Nephron progenitor cell (in vitro differentiated cells): Measurements from ENCODE around the gene ITM2B.
"Not testable (repeated sequence)": the region's sequence is repeated elsewhere in the genome, so short reads cannot be mapped to it uniquely, and the experiment has no call there.

Source experiments
- DNase-seq: peaks from one replicate; pipeline ENCODE4 v3.0.0; 2021
- H3K27ac Mint-ChIP-seq: 2 replicates; pipeline ENCODE4 v1.8.0; 2021; ENCODE audit warnings: mild to moderate bottlenecking, moderate library complexity, mixed read lengths
- H3K27me3 Mint-ChIP-seq: 2 replicates; pipeline ENCODE4 v1.8.0; 2021; ENCODE audit warnings: mild to moderate bottlenecking, low read depth, mixed read lengths; ENCODE audit not compliant: poor library complexity
- H3K36me3 Mint-ChIP-seq: 2 replicates; pipeline ENCODE4 v1.8.0; 2021; ENCODE audit warnings: low read depth, mixed read lengths
- H3K4me1 Mint-ChIP-seq: 2 replicates; pipeline ENCODE4 v1.8.0; 2021; ENCODE audit warnings: mixed read lengths
- H3K4me3 Mint-ChIP-seq: 2 replicates; pipeline ENCODE4 v1.8.0; 2021; ENCODE audit warnings: mild to moderate bottlenecking, moderate library complexity, mixed read lengths
- H3K9me3 Mint-ChIP-seq: 2 replicates; pipeline ENCODE4 v1.8.0; 2021; ENCODE audit warnings: mild to moderate bottlenecking, moderate library complexity, mixed read lengths
- TF ChIP-seq, protein P1 (sequence below): fragments of 200-600 bp; sonication (generic); IDR thresholded peaks from 2 replicates; pipeline ENCODE4 v1.5.0; 2021; ENCODE audit warnings: antibody characterized with exemption

The ITM2B gene

GRCh38 chr13:48210178-48210577 is 22.8 kb upstream of the ITM2B start:
- Mint-ChIP-seq H3K9me3 (peaks cover 24% of the 10 kb centered on the region), H3K27me3 (peaks cover 10% of the 10 kb centered on the region), H3K4me3 (no peak overlapping the region), H3K4me1 (no peaks in the 10 kb centered on the region), H3K27ac (no peak overlapping the region), H3K36me3 (no peaks in the 10 kb centered on the region)
- no peak for DNase-seq
- TF ChIP-seq, protein P1, sequence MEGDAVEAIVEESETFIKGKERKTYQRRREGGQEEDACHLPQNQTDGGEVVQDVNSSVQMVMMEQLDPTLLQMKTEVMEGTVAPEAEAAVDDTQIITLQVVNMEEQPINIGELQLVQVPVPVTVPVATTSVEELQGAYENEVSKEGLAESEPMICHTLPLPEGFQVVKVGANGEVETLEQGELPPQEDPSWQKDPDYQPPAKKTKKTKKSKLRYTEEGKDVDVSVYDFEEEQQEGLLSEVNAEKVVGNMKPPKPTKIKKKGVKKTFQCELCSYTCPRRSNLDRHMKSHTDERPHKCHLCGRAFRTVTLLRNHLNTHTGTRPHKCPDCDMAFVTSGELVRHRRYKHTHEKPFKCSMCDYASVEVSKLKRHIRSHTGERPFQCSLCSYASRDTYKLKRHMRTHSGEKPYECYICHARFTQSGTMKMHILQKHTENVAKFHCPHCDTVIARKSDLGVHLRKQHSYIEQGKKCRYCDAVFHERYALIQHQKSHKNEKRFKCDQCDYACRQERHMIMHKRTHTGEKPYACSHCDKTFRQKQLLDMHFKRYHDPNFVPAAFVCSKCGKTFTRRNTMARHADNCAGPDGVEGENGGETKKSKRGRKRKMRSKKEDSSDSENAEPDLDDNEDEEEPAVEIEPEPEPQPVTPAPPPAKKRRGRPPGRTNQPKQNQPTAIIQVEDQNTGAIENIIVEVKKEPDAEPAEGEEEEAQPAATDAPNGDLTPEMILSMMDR: no peak

DNA sequence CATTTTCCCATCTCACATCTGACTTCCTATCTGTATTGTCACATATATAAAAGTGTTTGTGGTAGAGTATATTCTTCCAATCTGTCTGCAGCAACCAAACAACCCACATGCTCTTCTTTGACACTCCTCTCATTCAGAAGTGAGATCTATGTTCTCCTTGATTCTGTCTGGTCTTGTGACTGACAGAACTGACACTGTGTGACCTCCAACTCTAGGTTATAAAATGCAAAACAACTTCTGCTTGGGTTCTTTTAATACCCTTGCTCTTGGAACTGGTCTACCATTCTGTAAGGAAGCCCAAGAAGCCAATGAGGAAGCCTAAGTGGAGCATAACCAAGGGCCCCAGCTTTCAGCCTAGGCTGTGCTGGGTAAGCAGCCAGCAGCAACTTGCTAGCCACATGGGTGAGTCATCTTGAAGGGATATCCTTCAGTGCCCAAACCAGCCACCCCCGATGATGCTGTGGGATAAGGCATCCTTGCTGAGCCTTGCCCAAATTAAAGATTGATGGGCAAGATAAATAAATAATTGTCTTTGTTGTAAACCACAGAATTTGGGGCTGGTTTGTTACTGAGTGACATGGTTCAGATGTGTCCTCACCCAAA is 18.4 kb upstream of the ITM2B start:
- Mint-ChIP-seq H3K9me3 (peaks cover 11% of the 10 kb centered on the region), H3K4me3 (no peak overlapping the region), H3K36me3 (no peaks in the 10 kb centered on the region), H3K27ac (no peak overlapping the region), H3K4me1 (no peaks in the 10 kb centered on the region), H3K27me3 (peaks cover 7% of the 10 kb centered on the region)
- no peak for DNase-seq
- TF ChIP-seq, protein P1: no peak

- H3K4me3 Mint-ChIP-seq, H3K27ac Mint-ChIP-seq, H3K36me3 Mint-ChIP-seq, H3K4me1 Mint-ChIP-seq, DNase-seq, H3K27me3 Mint-ChIP-seq: not testable (repeated sequence)
- H3K9me3 Mint-ChIP-seq: peaks cover 11% of the 10 kb centered on the region
These were observed 17.3 kb upstream of the ITM2B start for GRCh38 chr13:48215511-48216203.

GRCh38 chr13:48216204-48216711 is 16.7 kb upstream of the ITM2B start:
- no peak overlapping the region for H3K4me3 Mint-ChIP-seq
- TF ChIP-seq, protein P1: no peak
- no peaks in the 10 kb centered on the region for H3K36me3 Mint-ChIP-seq

DNA sequence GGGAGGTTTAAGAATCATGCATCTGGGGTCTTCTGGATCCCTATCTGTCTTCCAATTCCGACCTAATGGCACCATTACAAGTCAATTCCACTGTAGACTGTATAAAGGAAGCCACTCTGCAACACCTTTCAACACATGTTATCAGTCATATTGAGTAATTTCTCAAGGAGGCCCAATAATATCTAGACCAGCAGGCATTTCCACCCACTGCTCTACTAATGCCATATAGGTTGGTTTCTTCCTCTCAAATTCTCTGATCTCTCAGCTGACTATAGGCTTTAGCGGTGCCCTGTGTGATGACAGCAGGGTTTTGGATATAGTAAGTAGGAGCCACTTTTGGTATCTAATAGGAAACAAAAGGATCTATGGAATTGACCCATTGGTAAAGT is 12.4 kb upstream of the ITM2B start:
- DNase-seq: no peak
- peaks cover 13% of the 10 kb centered on the region for H3K4me1 Mint-ChIP-seq
- no peak overlapping the region for H3K27ac Mint-ChIP-seq
- H3K4me3 Mint-ChIP-seq: no peak overlapping the region
- peaks cover 9% of the 10 kb centered on the region for H3K9me3 Mint-ChIP-seq
- H3K27me3 Mint-ChIP-seq: peaks cover 2% of the 10 kb centered on the region
- TF ChIP-seq, protein P1: no peak
- no peaks in the 10 kb centered on the region for H3K36me3 Mint-ChIP-seq

More at GRCh38 chr13:48216204-48216711, 16.7 kb upstream of the ITM2B start:
- no peak overlapping the region for H3K27ac Mint-ChIP-seq
- H3K9me3 Mint-ChIP-seq: peaks cover 11% of the 10 kb centered on the region
- H3K4me1 Mint-ChIP-seq: peaks cover 5% of the 10 kb centered on the region
- H3K27me3 Mint-ChIP-seq: peaks cover 9% of the 10 kb centered on the region
- DNase-seq: no peak

GRCh38 chr13:48220981-48221685 is 11.9 kb upstream of the ITM2B start:
- TF ChIP-seq, protein P1: no peak

More at GRCh38 chr13:48220981-48221685, 11.9 kb upstream of the ITM2B start:
- H3K4me1 Mint-ChIP-seq: peaks cover 13% of the 10 kb centered on the region
- H3K4me3 Mint-ChIP-seq: no peak overlapping the region
- H3K36me3 Mint-ChIP-seq: no peaks in the 10 kb centered on the region
- H3K27ac Mint-ChIP-seq: no peak overlapping the region
- no peak for DNase-seq
- H3K9me3 Mint-ChIP-seq: peaks cover 4% of the 10 kb centered on the region
- peaks cover 2% of the 10 kb centered on the region for H3K27me3 Mint-ChIP-seq
